Measurements from ENCODE around the gene CPEB4. TPM values are rescaled to one million over a fixed set of nuclear protein-coding genes. Genes with fewer than 3 reads are reported as not detected.

CPEB4 gene
- total and polyA plus RNA-seq, 2 of the 8 experiments (the other 6 are each of a cell fraction or from before 2014, with no cell fraction given), result 8.4 to 13.4 TPM

DNA sequence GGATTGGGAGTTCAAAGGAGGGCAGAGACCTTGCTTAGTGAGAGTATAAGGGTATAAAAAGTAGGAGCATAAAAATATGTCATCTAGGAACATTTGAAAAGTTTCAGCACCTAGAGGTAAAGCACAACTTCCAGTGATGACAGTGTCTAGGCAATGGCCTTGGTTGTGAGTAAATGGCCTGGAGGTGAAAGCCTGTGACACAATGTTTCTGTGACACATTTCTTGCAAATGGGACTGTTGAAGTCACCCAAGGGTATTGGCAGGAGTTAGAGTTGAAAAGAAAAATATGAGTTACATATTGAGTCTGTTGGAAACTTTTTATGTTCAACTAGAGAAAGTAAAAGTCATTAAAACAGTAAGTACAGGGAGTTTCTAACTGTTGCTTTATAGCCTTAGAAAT is 115.6 kb downstream of the CPEB4 start (continued):
- no peak for TF ChIP-seq KDM1A (IDR thresholded peaks at IDR 0.05; ENCODE audit: borderline replicate concordance, low read length)
- TF ChIP-seq RXRA (IDR thresholded peaks at IDR 0.05; ENCODE audit: insufficient read depth, low read depth, low read length), result no peak

Measured in H1 (cell line).